Stimulated activated CD8-positive, alpha-beta memory T cell treated with anti-CD3 and anti-CD28 coated beads, Interleukin-7, amount 100 ng/mL, for 4 hours (primary cell): ENCODE results near the gene SFMBT2.

ENCODE experiments used
- DNase-seq, 2 donors: peaks; one replicate each; pipeline ENCODE4 v3.0.0-alpha.2; 2020; ENCODE audit warnings: low read depth in 2 of 2

SFMBT2 gene

DNA sequence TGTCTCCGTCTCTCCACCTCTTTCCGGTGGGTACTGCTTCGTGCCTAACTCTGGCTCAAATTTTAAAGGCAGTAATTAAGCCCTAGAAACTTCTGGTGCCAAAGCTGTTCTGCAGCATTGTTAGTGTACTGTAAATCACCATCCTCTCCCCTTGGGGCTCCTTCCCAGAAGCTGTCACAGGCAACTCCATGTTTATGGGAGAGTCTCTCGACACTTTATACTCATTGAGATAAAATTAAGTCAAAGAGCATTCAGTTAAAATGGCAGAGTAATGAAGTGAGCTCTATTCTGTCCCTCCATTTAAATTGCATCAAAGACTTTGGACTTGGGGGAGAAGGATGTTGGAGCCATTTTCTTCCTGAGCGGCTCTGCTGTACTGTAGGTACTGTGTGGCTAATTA is 274.8 kb downstream of the SFMBT2 start:
- no peak for DNase-seq

DNA sequence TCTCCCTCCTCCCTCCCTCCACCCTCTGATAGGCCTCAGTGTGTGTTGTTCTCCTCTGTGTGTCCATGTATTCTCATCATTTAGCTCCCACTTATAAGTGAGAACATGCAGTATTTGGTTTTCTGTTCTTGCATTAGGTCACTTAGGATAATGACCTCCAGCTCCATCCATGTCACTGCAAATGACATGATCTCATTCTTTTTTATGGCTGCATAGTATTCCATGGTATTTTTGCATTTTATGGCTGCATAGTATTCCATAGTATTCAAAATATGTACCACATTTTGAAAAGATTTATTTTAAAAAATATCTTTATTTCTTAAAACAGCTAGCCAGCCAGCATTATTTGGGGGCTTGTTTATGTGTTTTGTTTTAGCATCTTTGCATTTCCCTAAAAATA is 275.6 kb downstream of the SFMBT2 start:
- no peak for DNase-seq

DNA sequence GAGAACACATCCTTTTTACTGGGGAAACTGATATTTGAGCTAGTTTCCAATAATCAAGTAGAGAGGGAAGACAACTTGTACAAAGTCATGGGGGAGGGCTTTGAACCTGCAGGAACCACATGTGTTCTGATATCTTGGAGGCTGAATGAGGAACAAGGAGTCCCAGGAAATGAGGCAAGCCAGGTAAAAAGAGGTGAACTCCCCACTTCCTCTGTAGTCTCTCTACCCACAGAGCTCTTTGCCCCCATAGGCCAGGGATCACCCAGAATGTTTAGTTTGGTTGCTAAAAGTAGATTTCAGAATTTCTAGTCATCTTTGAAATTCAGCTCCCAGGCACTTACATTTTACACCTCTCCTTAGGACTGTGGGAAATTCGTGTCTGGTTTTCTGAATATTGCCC is 276.4 kb downstream of the SFMBT2 start:
- no peak for DNase-seq

DNA sequence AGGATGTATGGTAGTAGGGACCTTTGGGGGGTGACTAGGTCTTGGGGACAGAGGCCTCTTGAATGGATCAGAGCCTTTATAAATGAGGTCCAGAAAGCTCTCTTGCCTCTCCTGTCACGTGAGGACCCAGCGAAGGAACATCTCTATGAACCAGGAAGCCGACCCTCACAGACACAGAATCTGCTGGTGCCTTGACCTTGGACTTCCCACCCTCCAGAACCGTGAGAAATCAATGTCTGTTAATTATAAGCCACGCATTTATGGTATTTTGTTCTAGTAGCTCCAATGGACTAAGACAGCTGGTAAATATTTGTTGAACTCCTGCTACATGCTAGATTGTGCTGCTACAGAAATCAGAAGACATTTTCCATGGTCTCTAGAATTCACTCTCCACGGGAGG is 276.9 kb downstream of the SFMBT2 start:
- DNase-seq, result no peak

DNA sequence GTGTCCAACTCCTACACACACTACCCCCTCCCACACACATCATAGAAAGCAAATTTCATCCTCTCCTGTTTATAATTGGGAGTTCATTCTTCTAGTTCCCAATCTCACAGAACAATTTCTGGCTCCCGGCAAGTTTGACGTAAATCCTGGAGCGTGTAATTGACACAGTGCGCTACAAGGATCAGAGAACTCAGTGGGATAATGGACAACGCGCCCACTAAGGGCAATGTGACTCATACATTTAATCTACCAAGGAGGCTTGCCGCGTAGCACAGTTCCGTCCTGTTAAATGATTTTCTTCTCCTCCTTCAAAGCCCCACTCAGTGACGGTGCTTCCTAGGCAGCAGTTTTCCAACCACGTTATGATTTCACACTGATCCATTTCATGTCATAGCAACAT is 277.6 kb downstream of the SFMBT2 start:
- DNase-seq, result no peak

DNA sequence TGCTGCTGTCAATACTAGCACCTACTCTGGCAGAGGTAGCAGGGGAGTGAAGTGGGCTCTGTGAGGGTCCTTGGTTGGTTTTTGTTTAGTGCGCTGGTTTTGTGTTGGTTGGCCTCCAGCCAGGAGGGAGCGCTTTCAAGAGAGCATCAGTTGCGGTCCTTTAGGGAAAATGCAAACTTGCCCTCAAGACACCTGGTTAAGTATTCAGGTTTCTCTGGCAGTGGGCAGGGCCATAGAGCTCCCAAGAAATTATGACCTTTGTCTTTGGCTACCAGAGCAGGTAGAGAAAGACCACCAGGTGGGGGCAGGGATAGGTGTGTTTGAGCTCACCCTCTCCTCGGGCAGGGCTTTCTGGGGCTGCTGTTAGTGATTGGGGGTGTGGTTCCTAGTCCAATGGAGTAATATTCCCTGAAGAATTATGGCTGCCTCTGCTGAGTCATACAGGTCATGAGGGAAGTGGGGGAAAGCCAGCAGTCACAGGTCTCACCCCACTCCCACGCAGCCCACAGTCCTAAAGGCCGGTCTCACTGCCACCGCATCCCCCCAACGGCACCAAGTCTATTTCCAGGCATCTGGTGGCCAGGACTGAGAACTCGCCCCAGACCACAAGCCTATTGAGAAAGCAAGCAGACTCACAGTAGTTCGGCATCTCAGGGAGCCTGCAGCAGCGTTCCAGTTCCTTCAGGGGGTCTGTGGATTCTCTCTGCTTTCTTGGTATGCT is 280.5 kb downstream of the SFMBT2 start:
- DNase-seq, result no peak

DNA sequence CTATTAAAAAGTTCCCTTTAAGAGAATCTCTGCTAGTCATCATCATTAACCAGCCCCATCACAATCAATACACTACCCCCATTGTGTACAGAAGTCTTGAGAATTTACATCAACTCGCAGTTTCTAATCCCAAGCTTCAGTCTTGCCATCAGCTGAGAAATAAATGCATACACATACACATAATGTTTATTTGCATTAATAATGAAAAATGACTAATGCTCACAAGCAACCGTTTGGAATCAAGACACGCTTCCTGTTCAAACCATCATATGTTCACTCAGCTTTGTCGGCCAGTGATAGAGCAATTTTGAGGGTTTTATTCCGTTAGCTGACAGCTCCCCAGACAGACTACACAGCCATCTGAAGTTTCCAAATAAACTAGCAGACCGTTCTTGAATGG is 287.1 kb downstream of the SFMBT2 start:
- no peak for DNase-seq

DNA sequence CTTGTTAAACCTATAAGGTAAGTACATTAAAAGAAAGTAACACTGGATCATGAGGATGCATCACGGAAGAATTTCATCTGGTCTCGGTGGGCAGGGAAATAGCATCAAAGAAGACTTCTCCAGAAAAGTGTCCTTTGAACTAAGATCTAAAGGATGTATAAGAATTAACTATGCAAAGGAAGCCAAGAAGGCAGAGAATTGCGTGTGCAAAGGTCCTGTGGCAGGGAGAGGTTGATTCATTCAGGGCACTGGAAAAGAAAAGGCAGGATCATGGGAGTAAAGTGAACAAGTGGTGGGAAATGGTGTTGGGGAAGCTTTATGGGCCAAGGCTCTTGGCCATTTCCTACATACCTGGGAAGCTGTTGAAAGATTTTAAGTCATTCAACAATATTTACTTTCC is 288.3 kb downstream of the SFMBT2 start:
- no peak for DNase-seq

DNA sequence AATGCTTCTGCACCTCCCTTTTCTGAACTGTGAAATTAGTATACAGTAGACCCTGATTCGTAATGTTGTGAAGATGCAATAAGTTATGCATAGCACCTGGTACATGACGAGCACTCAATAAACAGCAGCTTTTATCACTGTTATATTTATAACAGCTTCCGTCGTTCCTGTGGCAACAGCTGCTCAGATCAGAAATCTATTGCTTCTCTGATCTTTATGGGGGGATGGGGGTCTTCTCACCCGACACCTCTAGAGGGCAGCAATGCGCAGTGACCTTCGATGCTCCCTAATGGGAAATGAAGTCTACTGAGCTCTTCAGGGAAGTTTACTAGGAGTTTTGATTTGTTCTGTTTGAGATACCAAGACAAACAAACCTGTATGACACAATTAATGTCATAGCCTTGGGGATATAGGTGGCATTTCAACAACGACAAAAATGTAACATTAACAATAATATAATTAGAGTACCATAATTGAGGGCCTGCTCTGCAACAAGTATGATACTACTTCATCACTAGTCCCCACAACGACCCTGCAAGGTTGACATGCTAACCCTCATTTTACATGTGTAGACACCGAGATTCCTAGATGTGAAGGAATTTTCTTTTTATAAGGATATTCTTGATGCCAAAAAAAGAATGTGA is 289.6 kb downstream of the SFMBT2 start:
- peak; percentile 43 to 55 for DNase-seq

DNA sequence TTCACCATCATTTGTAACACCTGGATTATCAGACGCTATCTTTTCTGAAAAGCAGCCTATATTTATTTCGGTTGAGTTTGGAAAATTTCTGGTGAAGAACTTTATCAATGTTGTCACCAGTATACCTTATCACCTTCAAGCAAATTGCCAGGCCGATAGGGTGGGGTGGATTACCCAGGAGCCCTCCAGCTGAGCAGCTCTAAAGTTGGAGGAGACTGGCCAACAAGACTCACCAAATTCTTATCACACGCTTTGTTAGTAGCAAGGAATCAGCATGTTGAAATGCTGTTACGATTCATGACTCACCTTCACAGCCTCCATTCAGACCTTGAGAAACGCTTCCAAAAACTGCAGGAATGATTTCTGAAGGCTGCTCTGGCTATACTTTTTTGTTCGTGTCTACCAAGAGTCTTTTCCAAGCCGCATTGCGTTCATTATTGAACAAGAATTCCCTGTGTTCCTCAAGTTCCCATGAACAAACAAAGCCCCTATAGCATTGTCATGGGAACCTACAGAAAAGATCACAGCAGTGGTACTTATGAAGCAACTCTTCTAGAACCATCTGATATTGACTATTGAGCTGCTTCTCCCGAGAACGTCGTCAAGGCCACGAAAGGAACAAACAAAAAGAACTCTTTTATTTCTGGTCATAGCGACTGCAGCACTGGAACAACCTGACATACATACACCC is 291.4 kb downstream of the SFMBT2 start:
- no peak for DNase-seq

DNA sequence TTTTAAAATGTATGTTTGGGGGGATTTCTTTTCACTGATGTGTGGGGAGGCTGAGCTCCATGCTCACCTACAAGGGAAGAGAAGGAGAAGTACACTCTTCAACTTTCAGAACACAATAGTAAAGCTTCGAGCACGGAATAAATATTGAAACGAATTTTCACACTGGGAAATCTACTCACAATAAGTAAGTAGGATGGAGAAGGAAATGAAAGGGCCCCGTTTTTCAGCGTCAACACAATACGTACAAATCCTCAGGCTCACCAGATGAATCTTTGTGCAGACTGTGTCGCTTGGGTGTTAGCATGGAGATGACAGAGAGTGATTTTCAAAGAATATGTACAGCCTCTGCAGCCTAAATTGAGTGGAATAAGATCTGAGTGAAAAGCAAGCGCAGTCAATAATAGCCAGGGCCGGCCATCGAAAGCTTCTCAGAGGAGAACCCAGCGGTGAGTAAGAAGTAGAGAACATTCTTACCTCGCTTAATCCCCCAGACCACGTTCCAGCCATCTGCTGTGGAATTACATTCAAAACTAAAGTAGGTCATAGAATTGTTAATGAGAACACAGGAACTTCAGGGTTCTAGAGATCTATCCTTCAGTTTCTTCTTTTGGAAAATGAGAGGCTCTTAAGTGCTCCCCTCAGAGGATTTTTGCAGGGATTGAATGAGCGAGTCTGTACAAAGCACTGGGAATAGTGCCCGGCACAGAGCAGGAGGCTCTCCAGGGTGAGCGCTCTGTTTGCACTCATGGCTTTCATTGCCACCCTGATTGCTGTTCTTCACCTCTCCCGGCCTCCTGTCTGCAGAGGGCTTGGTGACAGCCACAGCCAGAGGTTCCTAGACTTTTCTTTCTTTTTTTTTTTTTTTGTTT is 292.8 kb downstream of the SFMBT2 start:
- DNase-seq, result no peak

DNA sequence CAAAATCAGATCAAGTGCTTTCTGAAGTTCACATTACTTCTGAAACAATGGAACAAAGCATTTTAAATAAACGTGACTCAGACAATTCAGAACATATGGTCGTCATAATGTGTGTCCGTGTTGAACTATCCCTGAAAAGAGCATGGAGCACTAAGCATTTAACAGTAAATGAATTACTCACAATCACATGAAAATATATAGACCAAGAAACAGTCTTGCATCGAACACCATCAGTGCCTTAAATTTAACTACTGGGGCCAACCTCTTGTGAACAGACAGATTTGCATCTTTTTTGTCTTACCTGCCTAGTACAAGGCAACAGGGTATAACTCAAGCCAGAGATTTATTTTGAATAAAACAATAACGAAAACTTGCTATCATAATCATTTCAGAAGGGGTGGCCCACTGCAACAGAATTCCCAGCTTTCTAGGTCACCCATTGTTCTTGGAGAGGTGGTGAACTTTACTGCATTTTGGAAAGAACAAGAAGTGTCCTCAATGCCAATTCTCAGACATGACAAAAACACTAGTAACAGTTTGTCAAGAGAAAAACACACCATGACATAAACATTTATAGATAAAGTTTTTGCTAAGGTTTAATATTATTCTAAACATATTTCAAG is 293.5 kb downstream of the SFMBT2 start:
- DNase-seq, result no peak

DNA sequence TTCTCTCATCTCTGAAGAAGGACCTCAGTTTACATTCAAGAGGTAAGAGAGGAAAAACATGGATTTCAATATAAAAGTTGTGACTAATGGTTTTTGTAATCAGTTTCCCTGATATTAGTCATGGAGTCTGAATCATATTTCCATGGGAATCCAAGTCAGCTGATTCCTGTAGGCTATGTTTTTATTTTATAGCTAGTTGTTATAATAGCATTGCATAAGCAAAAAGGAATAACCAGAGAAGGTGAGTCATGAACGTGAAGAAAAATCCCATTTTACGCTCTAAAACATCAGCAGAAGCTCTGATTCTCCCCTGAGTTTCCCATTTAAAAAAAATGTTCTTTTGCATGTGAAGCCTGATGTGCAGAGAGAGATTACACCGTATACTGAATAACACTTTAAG is 299.3 kb downstream of the SFMBT2 start:
- no peak for DNase-seq

DNA sequence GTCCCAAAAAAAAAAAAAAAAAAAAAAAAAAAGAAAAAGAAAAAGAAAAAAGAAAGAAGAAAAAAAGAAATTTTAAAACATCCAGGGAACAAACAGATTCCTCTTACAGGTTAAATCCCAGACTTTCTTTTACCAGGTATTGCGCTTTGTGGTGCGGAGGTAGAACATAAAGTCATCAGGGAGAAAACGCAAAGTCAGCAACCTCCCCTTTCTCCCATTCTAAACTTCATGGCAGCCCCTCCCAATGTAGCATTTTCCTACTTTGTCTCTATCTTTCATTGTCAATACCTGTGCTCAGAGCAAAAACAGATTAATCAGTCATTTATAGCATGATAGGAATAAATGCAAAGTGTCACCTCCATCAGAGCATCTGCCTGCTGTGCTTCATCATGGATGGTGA is 299.7 kb downstream of the SFMBT2 start:
- DNase-seq, result no peak
